ENCODE results near the gene DNER. TPM values are rescaled to one million over a fixed set of nuclear protein-coding genes. Genes with fewer than 3 reads are reported as not detected.

The DNER gene
- polyA plus RNA-seq, 2 of the 4 experiments (the other 2 are of a cell fraction) = 0.34 to 4.2 TPM

- DNase-seq (ENCODE audit: low read depth in 1 of 2, low spot score in 1 of 2) = no peak
- no peak for FAIRE-seq
- Histone ChIP-seq H3K4me1 (no peaks in the 10 kb centered on the region), H3K9me3 (peaks cover 20% of the 10 kb centered on the region), H3K27ac (no peak overlapping the region), H3K4me3 (no peak overlapping the region), H3K4me2 (no peak overlapping the region)
- ChIA-PET POLR2A (no interaction called here), CTCF (no interaction called here)
- ATAC-seq = no peak
- WGBS (ENCODE audit: missing lambda C conversion rate) = 57% methylated on average over 3 of the region's 3 CpGs
- TF ChIP-seq HDAC2 (IDR thresholded peaks at IDR 0.05) (no peak), GATA3 (IDR thresholded peaks at IDR 0.05; ENCODE audit: borderline replicate concordance) (no peak), MAZ (IDR thresholded peaks at IDR 0.05; ENCODE audit: borderline replicate concordance, low read depth, low read length) (no peak), EHF (CRISPR knock-in tag; IDR thresholded peaks at IDR 0.05) (no peak), RAD21 (conservative IDR thresholded peaks at IDR 0.05 in 1 of 2, IDR thresholded peaks at IDR 0.05 in 1 of 2) (no peak)
These were observed 23.8 kb upstream of the DNER start for GRCh38 chr2:229738024-229738625.

GRCh38 chr2:229734410-229734809, 20.1 kb upstream of the DNER start:
- no peak for DNase-seq (ENCODE audit: low read depth in 1 of 2, low spot score in 1 of 2)
- no peak for FAIRE-seq
- no peak for ATAC-seq
- TF ChIP-seq ZSCAN20 (CRISPR knock-in tag; IDR thresholded peaks at IDR 0.05) (no peak), ATOH8 (CRISPR knock-in tag; IDR thresholded peaks at IDR 0.05; ENCODE audit: low read depth) (no peak), POLR2A (IDR thresholded peaks at IDR 0.05; ENCODE audit: low read length) (no peak), ZFP36 (IDR thresholded peaks at IDR 0.05; ENCODE audit: borderline replicate concordance, partially characterized antibody) (no peak), ELK1 (IDR thresholded peaks at IDR 0.05; ENCODE audit: low read depth, low read length) (no peak), RNF2 (IDR thresholded peaks at IDR 0.05; ENCODE audit: borderline replicate concordance, low read depth) (no peak), MAFK (IDR thresholded peaks at IDR 0.05; ENCODE audit: partially characterized antibody) (no peak), RAD21 (conservative IDR thresholded peaks at IDR 0.05 in 1 of 2, IDR thresholded peaks at IDR 0.05 in 1 of 2) (no peak), HMGXB4 (CRISPR knock-in tag; IDR thresholded peaks at IDR 0.05; ENCODE audit: borderline replicate concordance) (no peak), MAX (IDR thresholded peaks at IDR 0.05) (no peak), TP53 (CRISPR knock-in tag; IDR thresholded peaks at IDR 0.05) (no peak), CHD2 (IDR thresholded peaks at IDR 0.05; ENCODE audit: low read length, partially characterized antibody) (no peak), FOSB (CRISPR knock-in tag; IDR thresholded peaks at IDR 0.05) (no peak), JUN (IDR thresholded peaks at IDR 0.05) (no peak), GATA3 (IDR thresholded peaks at IDR 0.05; ENCODE audit: borderline replicate concordance) (no peak), CEBPB (IDR thresholded peaks at IDR 0.05) (no peak), HDAC2 (IDR thresholded peaks at IDR 0.05) (no peak), HOXB5 (CRISPR knock-in tag; IDR thresholded peaks at IDR 0.05) (no peak)
- POLR2A ChIA-PET = no interaction called here
- CTCF ChIA-PET = no interaction called here
- 52% methylated on average over 1 of the region's 1 CpG for WGBS (ENCODE audit: missing lambda C conversion rate)
- Histone ChIP-seq H3K9me3 (peaks cover 20% of the 10 kb centered on the region), H3K4me2 (no peak overlapping the region), H3K27ac (no peak overlapping the region), H3K4me3 (no peak overlapping the region), H3K4me1 (no peaks in the 10 kb centered on the region)
